Endothelial cell of umbilical vein (primary cell): Measurements from ENCODE around the gene GGA1. TPM values are rescaled to one million over a fixed set of nuclear protein-coding genes. Genes with fewer than 3 reads are reported as not detected.

Source experiments
- BruUV-seq: library from RNA; stranded (reverse); fragments of 400-500 nt; replicated peaks from 2 replicates; lab custom pipeline; 2021; lab: Mats Ljungman, UMichigan
- CTCF ChIA-PET: fragments of 300-600, 350-600 bp; sonication (Branson Sonifier 250); formaldehyde crosslinking; loops from one replicate; lab custom pipeline; 2021; ENCODE audit warnings: antibody characterized with exemption, inconsistent platforms; lab: Charles Lee
- POLR2A ChIA-PET: fragments of 300-600, 350-600 bp; sonication (Branson Sonifier 250); formaldehyde crosslinking; loops from one replicate; lab custom pipeline; 2021; ENCODE audit warnings: antibody characterized with exemption, inconsistent platforms; lab: Charles Lee
- DNase-seq: peaks from one replicate; pipeline ENCODE4 v3.0.0-alpha.2; 2011; ENCODE audit warnings: low read depth, low spot score
- FAIRE-seq: peaks from 2 replicates; lab custom pipeline; 2011; peaks lifted over from hg19 to GRCh38; lab: Jason Lieb, UNC
- H2AFZ ChIP-seq: 2 replicates; pipeline ENCODE4 v1.6.0; 2012; ENCODE audit warnings: low read depth, low read length, control low read depth, inconsistent platforms
- H3K27ac ChIP-seq: 2 replicates; pipeline ENCODE4 v1.5.1; 2011; ENCODE audit warnings: low read depth, mild to moderate bottlenecking, control low read depth, low read length, moderate library complexity; ENCODE audit not compliant: insufficient read depth
- H3K27me3 ChIP-seq, 2 experiments: 2 replicates each; pipeline versions ENCODE4 v1.6.0 to v1.6.1; 2011; ENCODE audit warnings: low read length in 2 of 2, mixed read lengths in 1 of 2; ENCODE audit not compliant: control insufficient read depth in 2 of 2, insufficient read depth in 2 of 2
- H3K36me3 ChIP-seq, 2 experiments: 2 replicates in 1 of 2; 3 replicates in 1 of 2; pipeline ENCODE4 v1.5.1; 2011; ENCODE audit warnings: low read length in 2 of 2, mild to moderate bottlenecking in 1 of 2, moderate library complexity in 1 of 2; ENCODE audit not compliant: control insufficient read depth in 2 of 2, insufficient read depth in 2 of 2; ENCODE audit errors: extremely low read depth in 1 of 2
- H3K4me1 ChIP-seq: 3 replicates; pipeline ENCODE4 v1.5.1; 2011; ENCODE audit warnings: mild to moderate bottlenecking, low read length; ENCODE audit not compliant: control insufficient read depth, insufficient read depth; ENCODE audit errors: extremely low read depth
- H3K4me2 ChIP-seq: 2 replicates; pipeline ENCODE4 v1.6.1; 2011; ENCODE audit warnings: low read length, control low read depth, mixed read lengths; ENCODE audit not compliant: insufficient read depth
- H3K4me3 ChIP-seq, 3 experiments: fragments of 200-600 bp in 1 of 3; sonication (generic), shearing (Covaris generic) in 1 of 3; replicated peaks in 1 of 3; 2 replicates each; pipeline ENCODE4 v1.5.1; 2011 to 2016; ENCODE audit warnings: control low read depth in 3 of 3, low read length in 3 of 3, mild to moderate bottlenecking in 2 of 3, inconsistent platforms in 1 of 3, low read depth in 1 of 3, moderate library complexity in 1 of 3; ENCODE audit not compliant: insufficient read depth in 1 of 3
- H3K79me2 ChIP-seq: 2 replicates; pipeline ENCODE4 v1.6.0; 2012; ENCODE audit warnings: low read length, inconsistent platforms; ENCODE audit not compliant: control insufficient read depth, insufficient read depth
- H3K9ac ChIP-seq: replicated peaks from 2 replicates; pipeline ENCODE3; 2011; ENCODE audit warnings: low read length, control low read depth; ENCODE audit not compliant: insufficient read depth; ENCODE audit errors: extremely low read depth
- H3K9me1 ChIP-seq: replicated peaks from 3 replicates; pipeline ENCODE4 v1.6.0; 2011; ENCODE audit warnings: mild to moderate bottlenecking, low read length; ENCODE audit not compliant: control insufficient read depth, insufficient read depth; ENCODE audit errors: extremely low read depth
- H3K9me3 ChIP-seq: replicated peaks from 2 replicates; pipeline ENCODE4 v1.5.1; 2012; ENCODE audit warnings: low read length, inconsistent platforms; ENCODE audit not compliant: control insufficient read depth, insufficient read depth
- H4K20me1 ChIP-seq: replicated peaks from 2 replicates; pipeline ENCODE3; 2011; ENCODE audit warnings: mild to moderate bottlenecking, low read length; ENCODE audit not compliant: control insufficient read depth, insufficient read depth; ENCODE audit errors: extremely low read depth
- CTCF ChIP-seq, 2 donors: IDR thresholded peaks; 1 replicate in 1 of 2; 2 replicates in 1 of 2; pipeline ENCODE4 v1.5.1; 2011; ENCODE audit warnings: low read length in 2 of 2, mild to moderate bottlenecking in 2 of 2, moderate library complexity in 2 of 2, control low read depth in 1 of 2, inconsistent platforms in 1 of 2, low read depth in 1 of 2; ENCODE audit not compliant: insufficient read depth in 1 of 2; ENCODE audit errors: extremely low read depth in 1 of 2
- EZH2 ChIP-seq: IDR thresholded peaks from 2 replicates; pipeline ENCODE4 v1.6.1; 2012; ENCODE audit warnings: borderline replicate concordance, low read depth, mild to moderate bottlenecking, moderate library complexity, low read length, inconsistent platforms; ENCODE audit not compliant: severe bottlenecking
- FOS ChIP-seq: IDR thresholded peaks from 2 replicates; pipeline ENCODE4 v1.6.1; 2011; ENCODE audit warnings: mild to moderate bottlenecking, low read length, moderate library complexity, borderline replicate concordance; ENCODE audit not compliant: insufficient read depth
- JUN ChIP-seq: IDR thresholded peaks from 2 replicates; pipeline ENCODE4 v1.6.1; 2011; ENCODE audit warnings: borderline replicate concordance, low read depth; ENCODE audit not compliant: insufficient read length, insufficient read depth
- MAX ChIP-seq: IDR thresholded peaks from 2 replicates; pipeline ENCODE4 v1.6.1; 2011; ENCODE audit not compliant: insufficient read depth, insufficient read length
- MYC ChIP-seq: IDR thresholded peaks from one replicate; pipeline ENCODE4 v1.6.1; 2011; ENCODE audit warnings: mild to moderate bottlenecking, low read depth, low read length
- dilution Hi-C: fragments of 300-500 bp; cut with MboI; formaldehyde crosslinking; loops from one replicate; pipeline ENCODE4 v1.15.0; 2019; ENCODE audit warnings: low sequenced_read_pairs; ENCODE audit not compliant: extremely low pct_ligation_motif_present
- intact Hi-C: fragments of 100-400 bp; cut with micrococcal nuclease; formaldehyde crosslinking; loops from one replicate; pipeline ENCODE4 v1.10.0; 2022
- polyA plus RNA-seq, 4 experiments: library from polyadenylated mRNA; depleted of rRNA in 3 of 4; stranded (reverse) in 3 of 4; unstranded in 1 of 4; fragments of >200 nt; gene quantifications; 2 replicates each; pipeline versions ENCODE4 v1.2.1 to v1.2.3, GENCODE V29; 2011 to 2012; ENCODE audit warnings: missing spikeins in 1 of 4
- total RNA-seq: library from RNA; stranded (reverse); gene quantifications from 2 replicates; pipeline ENCODE4 v1.2.3, GENCODE V29; 2021

GGA1 gene
- total and polyA plus RNA-seq, 2 donors (not counting 3 experiments of a cell fraction or from before 2014, with no cell fraction given) = 54.1 to 67.5 TPM

GRCh38 chr22:37566329-37566837, 42.3 kb upstream of the GGA1 start:
- Histone ChIP-seq H3K9me3 (no peaks in the 10 kb centered on the region), H2AFZ (no peak overlapping the region), H3K79me2 (peaks cover 63% of the 10 kb centered on the region), H3K27ac (no peak overlapping the region), H3K9ac (no peak overlapping the region), H4K20me1 (peaks cover 3% of the 10 kb centered on the region), H3K27me3 (no peaks in the 10 kb centered on the region), H3K36me3 (peaks cover 23 to 32% of the 10 kb centered on the region in 2 experiments), H3K4me2 (no peak overlapping the region), H3K9me1 (no peaks in the 10 kb centered on the region), H3K4me3 (no peak overlapping the region), H3K4me1 (peaks cover 47% of the 10 kb centered on the region)
- CTCF ChIA-PET = interaction anchor here (1.1 to 21.8 kb wide), 9 partner anchors 9 to 94 kb away, joined by 3 to 977 read pairs (median 10); partner anchors contain the start of gene GGA1
- FAIRE-seq = no peak
- dilution Hi-C loops = no loop called here
- no peak for TF ChIP-seq MAX
- no peak for TF ChIP-seq CTCF (IDR thresholded peaks at IDR 0.05; ENCODE audit: extremely low read depth in 1 of 2, insufficient read depth in 1 of 2, low read depth in 1 of 2, low read length in 2 of 2)
- no peak for TF ChIP-seq MYC
- TF ChIP-seq EZH2 = no peak
- no peak for TF ChIP-seq JUN
- no peak for TF ChIP-seq FOS
- BruUV-seq = no TSS peak
- intact Hi-C loops = no loop called here
- POLR2A ChIA-PET = interaction anchor here (0.6 to 3.0 kb wide), 4 partner anchors 8 to 58 kb away, joined by 3 to 17 read pairs (median 4); no protein-coding TSS in a partner anchor
- no peak for DNase-seq
